KBM-7 (cell line): Measurements from ENCODE around the gene SETD3.

Source experiments
- DNase-seq: peaks from one replicate; pipeline ENCODE4 v3.0.0-alpha.2; 2015
- in situ Hi-C: fragments of 300-500 bp; cut with MboI; formaldehyde crosslinking; loops from 2 replicates; pipeline ENCODE4 v1.14.3; 2020; ENCODE audit warnings: low sequenced_read_pairs, low pct_unique_long_range_greater_than_20kb, mixed read lengths

SETD3 gene

GRCh38 chr14:99440278-99440677, 40.4 kb downstream of the SETD3 start:
- in situ Hi-C loops, result no loop called here
- DNase-seq, result no peak

- in situ Hi-C loops, result no loop called here
- DNase-seq, result no peak
Observed at GRCh38 chr14:99437706-99438105, 43.0 kb downstream of the SETD3 start.

DNA sequence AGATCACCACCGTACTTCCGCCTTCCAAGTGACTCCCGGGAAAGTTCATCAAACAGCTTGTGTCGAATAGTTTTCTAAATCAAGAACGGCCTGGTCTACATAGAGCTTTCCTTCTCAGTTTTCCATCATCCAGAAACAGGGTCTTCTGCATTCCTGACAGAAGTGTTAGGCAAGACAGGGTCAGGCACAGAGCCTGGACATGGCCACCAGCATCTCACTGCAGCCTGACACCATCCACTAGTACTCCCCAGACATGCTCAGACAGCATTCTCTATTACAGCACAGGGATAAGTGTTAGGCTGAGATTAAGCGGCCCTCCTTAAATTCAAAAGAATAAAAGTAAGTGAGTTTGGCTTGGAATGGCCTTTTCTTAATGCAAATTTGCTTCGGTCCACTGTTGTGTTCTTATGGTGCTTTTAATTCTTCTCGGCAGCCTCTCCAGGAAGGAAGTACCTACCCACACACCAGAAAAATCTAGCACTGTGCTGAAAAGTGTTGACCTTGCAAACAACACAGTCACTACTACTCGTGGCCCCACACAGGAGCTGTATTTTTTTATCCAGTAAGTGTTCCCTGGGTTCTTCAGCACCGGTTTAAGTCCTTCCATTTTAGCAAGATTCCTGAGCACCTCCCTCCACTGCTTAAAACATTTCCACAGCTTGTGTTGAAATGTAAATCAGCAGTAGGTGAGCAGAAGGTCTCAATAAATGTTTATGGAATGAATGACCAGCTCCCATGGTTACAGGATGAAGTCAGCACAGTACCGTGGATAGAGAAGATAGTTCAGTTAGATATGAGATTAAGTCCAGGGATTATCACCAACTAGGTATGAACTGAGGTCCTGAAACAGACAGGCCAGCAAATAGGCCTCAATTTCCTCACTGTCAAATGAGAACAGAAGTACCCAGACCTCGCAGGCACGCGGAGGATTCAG, 44.1 kb downstream of the SETD3 start:
- no peak for DNase-seq
- in situ Hi-C loops, result no loop called here

DNA sequence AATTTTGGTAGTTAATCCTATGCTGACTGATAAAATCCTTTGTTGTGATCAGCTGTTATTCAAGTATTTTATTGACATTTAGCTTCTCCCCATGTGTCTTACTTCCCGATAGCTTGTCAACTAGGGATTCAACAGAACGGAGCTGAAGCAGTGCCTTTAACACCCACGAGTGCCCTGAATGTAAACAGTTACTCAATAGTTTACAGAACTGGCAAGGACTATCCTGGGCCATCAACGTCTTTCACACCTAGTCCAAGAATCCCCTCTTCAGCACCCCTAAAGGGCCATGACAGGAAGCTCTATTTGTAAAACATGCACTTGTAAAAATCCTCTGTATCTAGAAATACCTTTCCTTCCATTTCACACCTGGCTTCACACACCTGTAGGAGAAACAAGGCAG, 45.3 kb downstream of the SETD3 start:
- in situ Hi-C loops, result no loop called here
- DNase-seq, result no peak

GRCh38 chr14:99432485-99432884, 48.2 kb downstream of the SETD3 start:
- in situ Hi-C loops, result no loop called here
- no peak for DNase-seq

DNA sequence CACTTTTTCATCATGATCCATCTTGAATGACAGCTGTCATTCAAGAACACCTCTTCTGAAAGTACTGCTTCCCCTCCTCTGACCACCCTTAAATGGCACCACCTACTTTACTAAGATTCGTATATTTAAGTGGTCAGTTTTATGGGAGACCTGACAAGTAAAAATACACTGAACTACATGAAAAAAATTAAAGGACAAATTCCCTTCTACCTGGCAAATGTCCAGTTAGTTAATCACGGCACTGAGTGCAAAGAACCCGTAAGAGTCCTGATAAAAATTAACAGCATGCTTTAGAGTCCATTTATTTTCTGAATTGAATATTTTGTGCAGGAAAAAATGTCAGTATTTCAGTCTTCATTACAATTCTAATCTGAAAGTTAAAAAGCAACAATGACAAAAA, 48.7 kb downstream of the SETD3 start:
- DNase-seq, result no peak
- in situ Hi-C loops, result no loop called here

DNA sequence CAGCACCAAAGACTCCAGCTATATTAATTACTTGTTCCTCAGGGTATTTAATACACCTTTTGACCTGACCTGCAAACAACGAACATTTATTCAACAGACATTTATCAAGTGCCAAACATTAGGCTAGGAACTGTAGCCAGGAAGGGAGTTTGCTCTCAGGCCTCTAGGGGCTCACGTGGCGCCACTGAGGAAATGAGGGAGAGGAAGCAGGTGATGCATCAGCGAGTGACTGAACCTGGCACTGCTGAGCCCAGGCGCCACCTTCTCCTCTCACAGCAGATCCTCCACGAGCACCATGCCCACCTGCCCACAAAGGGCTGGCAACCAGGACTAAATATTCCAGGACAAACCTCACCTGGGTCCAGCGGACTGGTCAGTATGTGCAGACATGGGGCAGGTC, 50.2 kb downstream of the SETD3 start:
- peak; percentile 4 for DNase-seq
- in situ Hi-C loops, result no loop called here

DNA sequence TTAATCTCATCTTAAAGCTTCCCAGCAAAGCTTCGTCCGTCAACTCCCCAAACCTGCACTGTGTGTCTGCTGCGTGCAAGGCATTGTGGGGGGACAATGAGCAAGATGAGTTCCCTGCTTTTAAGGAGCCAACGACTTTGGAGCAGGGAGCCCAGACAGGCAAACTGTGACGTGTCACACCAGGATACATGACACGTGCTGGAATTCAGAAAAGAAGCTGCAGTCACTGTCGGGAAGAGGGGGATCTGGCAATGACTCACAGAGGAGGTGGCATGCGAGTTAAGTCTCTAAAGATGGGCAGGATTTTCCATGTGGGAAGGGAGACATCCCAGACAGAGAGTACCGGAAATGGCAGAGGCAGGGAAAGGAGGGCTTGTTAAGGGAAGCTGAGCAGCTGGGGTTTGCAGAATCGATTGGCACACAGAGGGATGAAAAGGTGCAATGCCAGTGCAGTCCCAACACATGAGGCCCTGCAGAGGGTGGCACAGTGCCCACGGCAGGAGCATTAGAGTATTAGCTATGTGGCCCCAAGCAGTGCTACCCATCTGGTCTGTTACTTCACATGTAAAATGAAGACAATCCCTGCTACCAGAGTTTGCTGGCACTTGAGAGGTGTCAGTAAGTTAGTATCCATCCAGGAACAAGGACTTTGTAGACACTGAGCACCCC, 52.9 kb downstream of the SETD3 start:
- in situ Hi-C loops, result no loop called here
- no peak for DNase-seq

- in situ Hi-C loops, result no loop called here
- no peak for DNase-seq
Observed at GRCh38 chr14:99426813-99427346, 53.8 kb downstream of the SETD3 start.

- in situ Hi-C loops, result no loop called here
- no peak for DNase-seq
Observed at GRCh38 chr14:99426265-99426664, 54.4 kb downstream of the SETD3 start.

DNA sequence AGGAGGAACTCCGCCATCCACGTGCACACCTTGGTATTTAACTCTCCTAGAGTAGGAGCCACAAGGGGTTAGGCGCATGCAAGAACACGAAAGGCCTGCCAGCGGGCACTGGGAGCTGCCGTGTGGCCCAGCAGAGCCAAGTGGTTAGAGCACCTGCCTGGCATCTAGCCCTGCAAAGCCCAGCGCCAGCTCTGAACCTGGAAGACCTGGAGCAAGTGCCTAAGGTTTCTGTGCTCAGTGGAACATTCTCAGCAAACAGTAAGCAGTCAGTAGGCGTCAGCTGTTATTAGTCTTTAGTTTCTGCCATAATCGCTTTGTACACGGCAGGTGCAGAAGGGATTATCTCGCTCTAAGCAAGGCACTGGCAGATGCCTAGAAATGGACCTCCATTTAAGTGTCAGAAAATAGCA, 55.4 kb downstream of the SETD3 start:
- in situ Hi-C loops, result no loop called here
- DNase-seq, result no peak

DNA sequence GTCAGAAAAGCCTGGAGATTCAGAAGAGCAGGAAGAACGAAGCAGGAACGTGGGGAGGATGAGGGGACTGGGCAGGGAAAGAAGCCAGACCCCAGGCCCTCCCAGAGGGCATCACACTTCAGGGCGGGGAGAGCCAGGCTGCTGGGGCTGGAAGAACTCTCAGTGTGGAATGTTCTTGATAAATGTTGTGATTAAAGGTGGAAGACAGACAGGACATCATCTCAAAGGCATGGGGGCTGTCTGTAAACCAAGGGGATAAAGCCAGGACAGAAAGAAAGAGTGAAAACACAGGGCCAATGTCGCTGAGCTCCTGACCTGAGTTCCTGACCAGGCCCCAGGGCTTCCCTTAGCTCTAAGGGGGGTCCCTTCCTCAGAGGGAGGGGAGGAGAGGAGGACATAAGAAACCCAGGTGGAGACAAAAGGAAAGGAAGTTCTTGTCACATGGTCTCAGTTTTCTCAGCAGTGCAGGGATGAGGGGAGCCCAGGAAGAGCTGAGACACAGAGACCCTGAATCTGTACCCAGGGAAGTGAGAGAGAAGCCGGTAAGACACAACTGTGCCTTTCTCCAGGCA, 56.3 kb downstream of the SETD3 start:
- in situ Hi-C loops, result no loop called here
- no peak for DNase-seq

GRCh38 chr14:99423434-99423833, 57.2 kb downstream of the SETD3 start:
- in situ Hi-C loops, result no loop called here
- no peak for DNase-seq

- in situ Hi-C loops, result no loop called here
- no peak for DNase-seq
Observed at GRCh38 chr14:99422228-99423010, 58.2 kb downstream of the SETD3 start.

DNA sequence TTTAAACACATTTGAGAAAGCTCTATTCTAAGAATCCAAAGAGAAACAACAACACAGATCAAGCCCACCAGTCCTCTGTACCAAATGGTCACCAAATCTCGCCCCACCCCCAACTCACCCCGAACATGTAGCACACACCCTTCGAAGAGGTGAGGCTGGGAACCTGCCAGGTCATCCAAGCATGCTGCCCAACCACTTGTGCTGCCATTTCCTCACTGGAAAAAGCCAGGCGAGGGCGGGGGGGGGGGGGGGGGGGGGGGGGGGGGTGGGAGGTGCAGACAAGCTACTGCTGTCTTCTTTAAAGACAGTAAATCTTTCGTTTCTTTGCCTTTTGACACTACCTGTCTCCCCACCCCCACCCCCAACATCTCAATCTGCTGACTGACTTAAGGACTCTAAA, 59.9 kb downstream of the SETD3 start:
- no peak for DNase-seq
- in situ Hi-C loops, result no loop called here

- DNase-seq, result no peak
- in situ Hi-C loops, result no loop called here
Observed at GRCh38 chr14:99419905-99420304, 60.8 kb downstream of the SETD3 start.

- in situ Hi-C loops, result no loop called here
Observed at GRCh38 chr14:99418242-99418641, 62.4 kb downstream of the SETD3 start.

GRCh38 chr14:99416909-99417308, 63.8 kb downstream of the SETD3 start:
- no peak for DNase-seq
- in situ Hi-C loops, result no loop called here

More at GRCh38 chr14:99418242-99418641, 62.4 kb downstream of the SETD3 start:
- DNase-seq, result no peak
